Activated naive CD4-positive, alpha-beta T cell (primary cell): ENCODE measurements around the gene SLC12A5.

ENCODE experiments used
- DNase-seq, 4 experiments: peaks; one replicate each; lab custom pipeline; 2025; lab: John Stamatoyannopoulos, UW

Gene SLC12A5

DNA sequence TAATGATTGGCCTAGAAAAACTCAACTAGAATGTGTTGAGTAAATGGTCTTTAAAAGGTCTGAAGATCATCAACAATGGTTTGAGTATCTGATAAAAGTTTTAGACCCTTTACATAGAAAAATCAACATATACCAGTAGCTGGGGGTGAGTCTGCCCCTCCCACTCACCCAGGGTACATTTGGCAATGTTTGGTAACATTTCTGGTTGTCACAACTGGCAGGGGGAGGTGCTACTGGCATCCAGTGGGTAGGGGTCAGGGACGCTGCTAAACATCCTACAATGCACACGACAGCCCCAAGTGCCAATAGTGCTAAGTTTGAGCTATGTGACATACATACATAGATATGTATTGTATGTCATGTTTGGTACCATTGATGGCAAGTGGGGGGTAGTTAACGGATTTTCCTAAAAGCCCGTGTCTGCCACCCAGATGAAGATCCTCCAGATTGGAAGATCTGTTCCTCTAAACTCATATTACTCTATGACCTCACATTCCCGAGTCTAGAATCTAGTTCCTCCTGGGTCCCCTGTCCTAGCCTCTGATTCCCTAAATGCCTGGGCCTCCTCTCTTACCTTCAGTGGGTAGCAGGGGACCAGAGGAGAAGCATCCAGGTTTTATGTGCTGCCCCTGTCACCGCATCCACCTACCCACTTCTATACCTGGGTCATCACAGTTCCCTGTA is 22.9 kb upstream of the SLC12A5 start:
- DNase-seq = no peak

GRCh38 chr20:46006964-46007363 is 22.1 kb upstream of the SLC12A5 start:
- DNase-seq = no peak

DNA sequence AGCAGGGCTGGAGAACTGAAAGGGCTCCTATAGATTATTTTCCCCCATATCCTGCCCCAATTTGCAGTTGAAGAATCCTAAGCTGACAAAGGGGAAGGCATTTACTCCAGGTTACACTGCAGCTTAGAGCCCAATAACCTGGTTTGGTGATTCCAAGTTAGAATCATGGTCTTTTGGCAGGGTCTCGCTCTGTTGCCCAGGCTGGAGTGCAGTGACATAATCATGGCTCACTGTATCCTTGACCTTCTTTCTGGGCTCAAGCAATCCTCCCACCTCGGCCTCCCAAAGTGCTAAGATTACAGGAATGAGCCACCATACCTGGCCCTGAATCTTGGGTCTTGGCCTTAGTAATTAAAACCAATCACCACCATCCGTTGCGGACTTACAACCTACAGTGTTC is 21.3 kb upstream of the SLC12A5 start:
- no peak for DNase-seq

- no peak for DNase-seq
Measured at GRCh38 chr20:46009816-46010215, 19.2 kb upstream of the SLC12A5 start.

GRCh38 chr20:46010491-46011391 is 18.3 kb upstream of the SLC12A5 start:
- peak in 1 of 4 experiments; percentile 25 for DNase-seq

GRCh38 chr20:46011631-46012482 is 17.2 kb upstream of the SLC12A5 start:
- DNase-seq = peak in 1 of 4 experiments; percentile 9

DNA sequence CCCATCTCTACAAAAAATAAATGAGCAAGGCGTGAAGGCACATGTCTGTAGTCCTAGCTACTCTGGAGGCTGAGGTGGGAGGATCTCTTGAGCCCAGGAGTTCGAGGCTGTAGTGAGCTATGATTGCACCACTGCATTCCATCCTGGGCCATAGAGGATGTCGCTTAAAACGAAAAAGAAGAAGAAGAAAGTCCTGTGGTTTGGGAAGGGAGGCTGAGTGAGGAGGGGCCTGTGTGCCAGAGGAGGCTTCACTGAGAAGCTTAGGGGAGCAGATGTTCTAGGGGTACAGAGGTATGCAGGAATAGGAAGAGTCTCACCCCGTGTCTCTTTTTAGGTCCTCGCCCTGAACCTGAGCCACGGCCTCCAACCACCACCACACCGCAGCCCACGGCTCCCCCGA is 16.1 kb upstream of the SLC12A5 start:
- no peak for DNase-seq

- no peak for DNase-seq
Measured at GRCh38 chr20:46013322-46013828, 15.6 kb upstream of the SLC12A5 start.

- DNase-seq = peak; percentile 25 to 64 (median 42)
Measured at GRCh38 chr20:46013829-46014516, 15.0 kb upstream of the SLC12A5 start.

- DNase-seq = no peak
Measured at GRCh38 chr20:46014517-46015396, 14.3 kb upstream of the SLC12A5 start.

- DNase-seq = no peak
Measured at GRCh38 chr20:46017272-46017671, 11.7 kb upstream of the SLC12A5 start.

DNA sequence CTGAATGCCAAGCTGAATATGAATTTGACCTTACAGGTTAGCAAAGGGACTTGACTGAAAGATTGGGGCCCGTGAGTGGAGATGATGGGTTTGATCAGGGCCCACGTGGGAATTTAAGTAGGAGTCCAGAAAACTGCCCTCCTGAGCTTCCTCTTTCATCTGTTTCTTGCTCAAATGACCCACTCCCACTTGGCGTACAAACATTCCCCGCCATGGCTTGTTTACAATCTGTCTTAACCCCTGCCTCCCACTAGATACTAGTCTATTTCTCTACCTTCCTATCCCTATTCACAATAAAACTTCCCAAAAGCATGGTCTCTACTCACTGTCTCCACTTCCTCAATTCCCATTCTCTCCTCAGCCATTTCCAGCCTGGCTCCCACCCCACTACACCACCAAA is 10.9 kb upstream of the SLC12A5 start:
- no peak for DNase-seq

GRCh38 chr20:46018611-46019010 is 10.4 kb upstream of the SLC12A5 start:
- DNase-seq = no peak

DNA sequence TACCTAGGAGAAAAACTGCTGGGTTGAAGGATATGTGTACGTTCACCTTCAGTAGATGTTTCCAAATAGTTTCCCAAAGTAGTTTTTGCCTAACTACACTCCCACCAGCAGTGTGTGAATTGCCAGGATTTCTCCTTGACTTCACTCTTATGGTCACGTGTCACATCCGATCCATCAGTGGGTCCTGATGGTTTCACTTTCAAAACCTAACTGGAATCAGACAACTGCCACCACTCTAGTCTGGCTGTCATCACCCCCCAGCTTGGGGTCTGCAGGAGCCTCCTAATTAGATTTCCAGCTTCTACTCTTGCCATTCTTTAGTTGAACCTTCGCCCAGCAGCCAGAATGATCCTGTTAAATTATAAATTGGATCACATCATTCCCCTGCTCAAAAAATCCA is 8.5 kb upstream of the SLC12A5 start:
- DNase-seq = no peak

GRCh38 chr20:46021361-46022359 is 7.4 kb upstream of the SLC12A5 start:
- peak in 2 of 4 experiments; percentile 18 to 37 for DNase-seq

DNA sequence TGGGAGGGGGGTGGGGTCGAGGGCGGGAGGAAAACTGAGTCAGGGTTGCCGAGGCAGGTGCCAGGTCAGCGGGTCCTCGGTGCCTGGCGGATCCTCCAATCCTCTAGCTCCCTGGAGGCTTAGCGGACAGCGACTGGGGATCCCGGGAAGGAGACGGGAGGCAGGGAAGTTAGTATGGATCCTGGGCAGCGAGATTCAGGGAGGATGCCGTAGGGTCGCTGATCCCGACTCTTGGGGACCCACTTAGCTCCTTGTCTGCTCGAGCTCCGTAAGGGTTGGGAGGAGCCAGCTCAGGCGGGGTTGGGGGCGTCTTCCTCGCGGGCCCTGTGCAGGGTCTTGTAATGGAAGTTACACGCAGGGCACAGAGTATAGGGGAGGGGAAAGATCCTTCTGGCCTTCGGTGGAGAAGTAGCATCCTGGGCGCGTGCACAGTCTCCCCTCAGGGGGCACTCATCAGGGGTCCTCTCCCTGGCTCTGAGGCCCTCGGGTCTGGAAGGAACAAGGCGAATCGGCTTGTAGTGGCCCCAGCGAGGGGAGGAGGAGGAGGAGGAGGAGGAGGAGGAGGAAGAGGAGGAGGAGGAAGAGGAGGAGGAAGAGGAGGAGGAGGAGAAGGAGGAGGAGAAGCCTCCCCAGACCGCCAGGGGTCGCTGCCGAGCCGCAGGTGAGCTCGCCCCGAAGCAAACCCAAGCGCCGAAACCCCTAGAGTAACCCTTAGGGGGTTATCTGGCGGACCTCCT is 6.4 kb upstream of the SLC12A5 start:
- DNase-seq = peak; percentile 54 to 74 (median 68)

GRCh38 chr20:46023148-46023484 is 5.9 kb upstream of the SLC12A5 start:
- no peak for DNase-seq

- no peak for DNase-seq
Measured at GRCh38 chr20:46023999-46024398, 5.0 kb upstream of the SLC12A5 start.

- DNase-seq = no peak
Measured at GRCh38 chr20:46025376-46025783, 3.6 kb upstream of the SLC12A5 start.
